ENCODE results near the gene NEUROG1.

Gene NEUROG1, protein sequence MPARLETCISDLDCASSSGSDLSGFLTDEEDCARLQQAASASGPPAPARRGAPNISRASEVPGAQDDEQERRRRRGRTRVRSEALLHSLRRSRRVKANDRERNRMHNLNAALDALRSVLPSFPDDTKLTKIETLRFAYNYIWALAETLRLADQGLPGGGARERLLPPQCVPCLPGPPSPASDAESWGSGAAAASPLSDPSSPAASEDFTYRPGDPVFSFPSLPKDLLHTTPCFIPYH

DNA sequence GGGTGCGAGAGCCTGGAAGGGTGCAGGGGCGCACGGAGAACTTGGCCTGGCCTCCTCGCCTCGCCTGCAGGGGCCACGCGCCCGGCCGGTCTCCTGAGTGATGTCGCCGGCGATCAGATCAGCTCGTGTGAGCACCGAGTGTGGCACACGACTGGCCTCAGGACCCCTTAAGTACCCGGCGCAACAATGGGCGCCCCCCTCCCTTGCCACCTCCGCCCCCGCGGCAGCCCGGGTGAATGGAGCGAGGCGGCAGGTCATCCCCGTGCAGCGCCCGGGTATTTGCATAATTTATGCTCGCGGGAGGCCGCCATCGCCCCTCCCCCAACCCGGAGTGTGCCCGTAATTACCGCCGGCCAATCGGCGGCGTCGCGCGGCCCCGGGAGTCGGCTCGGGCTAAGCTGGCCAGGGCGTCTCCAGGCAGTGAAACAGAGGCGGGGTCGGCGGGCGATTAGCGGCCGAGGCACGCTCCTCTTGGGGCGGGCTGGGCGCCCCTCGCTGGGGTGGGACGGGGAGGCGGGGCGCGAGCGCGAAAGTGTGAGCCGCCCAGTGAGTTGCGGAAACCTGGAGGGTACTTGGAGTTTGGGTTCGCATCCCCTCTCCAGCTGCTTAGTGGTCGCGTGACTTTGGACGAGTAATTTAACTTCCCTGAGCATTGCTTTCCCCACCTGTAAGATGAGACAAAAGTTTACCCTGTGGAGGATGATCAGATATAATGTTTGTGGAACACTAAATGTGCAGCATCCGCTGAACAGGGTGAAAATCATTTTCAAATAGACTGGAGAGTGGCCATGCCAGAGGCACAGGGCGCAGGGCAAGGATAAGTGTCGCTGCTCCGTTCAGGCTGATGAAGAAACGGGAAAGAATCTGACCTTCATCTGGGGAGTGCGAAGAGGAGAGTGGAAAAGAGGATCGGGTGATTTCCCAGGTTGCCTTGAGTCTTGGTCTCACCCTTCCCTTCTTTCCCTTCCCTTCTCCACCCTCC, at the start of gene NEUROG1:
TSS of gene NEUROG1 (minus strand) at position 145 of the 982 bp plus-strand sequence. CDS start 274 bp downstream, outside the sequence.
- no peak within 1 kb of the TSS for H3K4me3 ChIP-seq (ENCODE audit: low read length)
- no peak for DNase-seq (ENCODE audit: low read depth)

DNA sequence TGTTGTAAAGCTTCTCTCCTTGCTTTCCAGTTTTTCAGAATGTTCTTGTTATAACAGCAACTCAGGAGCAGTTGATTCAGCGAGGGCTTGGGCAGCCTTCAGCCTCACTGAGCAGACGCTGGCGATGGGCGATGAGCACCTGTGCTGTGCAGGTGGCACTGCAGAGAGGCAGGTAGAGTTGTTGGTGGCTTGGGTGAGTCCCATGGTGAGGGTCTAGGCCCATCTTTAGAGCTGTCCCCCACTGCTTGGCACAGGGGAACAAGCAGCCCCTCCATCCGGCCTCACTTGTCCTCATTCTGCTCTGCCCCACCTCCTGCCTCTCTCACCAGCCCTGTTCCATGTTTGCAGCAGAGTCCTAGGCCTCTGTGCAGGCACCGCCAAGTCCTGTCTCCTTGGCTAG, 49.2 kb upstream of the NEUROG1 start:
- TF ChIP-seq, protein P1, sequence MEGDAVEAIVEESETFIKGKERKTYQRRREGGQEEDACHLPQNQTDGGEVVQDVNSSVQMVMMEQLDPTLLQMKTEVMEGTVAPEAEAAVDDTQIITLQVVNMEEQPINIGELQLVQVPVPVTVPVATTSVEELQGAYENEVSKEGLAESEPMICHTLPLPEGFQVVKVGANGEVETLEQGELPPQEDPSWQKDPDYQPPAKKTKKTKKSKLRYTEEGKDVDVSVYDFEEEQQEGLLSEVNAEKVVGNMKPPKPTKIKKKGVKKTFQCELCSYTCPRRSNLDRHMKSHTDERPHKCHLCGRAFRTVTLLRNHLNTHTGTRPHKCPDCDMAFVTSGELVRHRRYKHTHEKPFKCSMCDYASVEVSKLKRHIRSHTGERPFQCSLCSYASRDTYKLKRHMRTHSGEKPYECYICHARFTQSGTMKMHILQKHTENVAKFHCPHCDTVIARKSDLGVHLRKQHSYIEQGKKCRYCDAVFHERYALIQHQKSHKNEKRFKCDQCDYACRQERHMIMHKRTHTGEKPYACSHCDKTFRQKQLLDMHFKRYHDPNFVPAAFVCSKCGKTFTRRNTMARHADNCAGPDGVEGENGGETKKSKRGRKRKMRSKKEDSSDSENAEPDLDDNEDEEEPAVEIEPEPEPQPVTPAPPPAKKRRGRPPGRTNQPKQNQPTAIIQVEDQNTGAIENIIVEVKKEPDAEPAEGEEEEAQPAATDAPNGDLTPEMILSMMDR (IDR thresholded peaks at IDR 0.05; ENCODE audit: insufficient read depth, low read depth, low read length, missing control alignments): no peak
- no peak for DNase-seq (ENCODE audit: low read depth)
- H3K4me3 ChIP-seq (ENCODE audit: low read length): no peak overlapping the region

More for the DNA sequence above, at the start of gene NEUROG1:
- TF ChIP-seq, protein P1 (IDR thresholded peaks at IDR 0.05; ENCODE audit: insufficient read depth, low read depth, low read length, missing control alignments): no peak

DNA sequence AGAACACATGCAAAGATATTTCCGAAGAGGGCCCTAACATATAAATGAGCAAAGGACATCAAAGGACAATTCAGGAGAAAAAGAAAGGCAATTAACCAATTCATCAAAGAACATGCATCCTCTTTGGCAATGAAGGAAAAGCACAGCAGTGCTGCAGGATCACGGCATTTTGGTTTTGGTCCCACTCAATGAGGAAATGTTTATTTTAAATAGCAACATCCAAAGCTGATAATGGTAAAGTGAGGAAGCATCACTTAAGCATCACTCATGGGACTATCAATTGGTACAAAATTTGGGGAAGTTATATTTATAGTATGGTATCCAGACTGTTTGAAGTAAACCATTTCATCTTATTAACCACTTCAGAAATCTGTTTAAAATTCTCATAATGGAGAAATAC, 48.5 kb upstream of the NEUROG1 start:
- TF ChIP-seq, protein P1 (IDR thresholded peaks at IDR 0.05; ENCODE audit: insufficient read depth, low read depth, low read length, missing control alignments): no peak
- H3K4me3 ChIP-seq (ENCODE audit: low read length): no peak overlapping the region
- DNase-seq (ENCODE audit: low read depth): no peak

DNA sequence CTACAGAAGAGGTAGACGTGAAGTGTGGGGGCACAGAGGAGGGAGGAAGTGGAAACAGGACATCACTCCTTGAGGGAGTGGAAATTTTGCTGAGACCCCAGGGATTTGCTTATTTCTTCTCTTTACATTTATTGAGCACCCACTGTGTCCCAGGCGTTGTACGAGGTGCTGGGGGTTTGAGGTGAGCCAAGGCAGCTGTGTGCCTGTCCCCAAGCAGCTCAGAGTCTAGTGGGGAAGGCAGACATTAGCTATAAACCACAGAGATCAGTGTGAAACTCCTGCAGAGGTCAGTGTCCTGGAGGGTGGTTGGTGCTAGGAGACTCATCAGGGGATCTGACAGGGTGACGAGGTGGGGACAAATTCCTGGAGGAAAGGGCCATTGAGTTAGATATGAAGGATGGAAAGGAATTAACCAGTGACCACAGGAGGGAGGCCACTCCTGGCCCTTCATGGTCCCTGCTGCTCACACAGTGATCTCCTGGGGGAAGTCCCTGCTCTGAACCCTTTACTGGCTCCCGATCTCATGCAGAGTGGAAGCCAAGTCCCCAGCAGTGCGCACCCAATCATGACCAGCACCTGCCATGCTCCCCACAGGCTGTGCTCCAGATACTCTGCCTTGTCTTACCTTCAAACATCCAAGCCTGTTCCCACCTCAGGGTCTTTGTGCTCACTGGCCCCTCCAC, 46.5 kb upstream of the NEUROG1 start:
- DNase-seq (ENCODE audit: low read depth): no peak
- H3K4me3 ChIP-seq (ENCODE audit: low read length): no peak overlapping the region
- TF ChIP-seq, protein P1 (IDR thresholded peaks at IDR 0.05; ENCODE audit: insufficient read depth, low read depth, low read length, missing control alignments): no peak

DNA sequence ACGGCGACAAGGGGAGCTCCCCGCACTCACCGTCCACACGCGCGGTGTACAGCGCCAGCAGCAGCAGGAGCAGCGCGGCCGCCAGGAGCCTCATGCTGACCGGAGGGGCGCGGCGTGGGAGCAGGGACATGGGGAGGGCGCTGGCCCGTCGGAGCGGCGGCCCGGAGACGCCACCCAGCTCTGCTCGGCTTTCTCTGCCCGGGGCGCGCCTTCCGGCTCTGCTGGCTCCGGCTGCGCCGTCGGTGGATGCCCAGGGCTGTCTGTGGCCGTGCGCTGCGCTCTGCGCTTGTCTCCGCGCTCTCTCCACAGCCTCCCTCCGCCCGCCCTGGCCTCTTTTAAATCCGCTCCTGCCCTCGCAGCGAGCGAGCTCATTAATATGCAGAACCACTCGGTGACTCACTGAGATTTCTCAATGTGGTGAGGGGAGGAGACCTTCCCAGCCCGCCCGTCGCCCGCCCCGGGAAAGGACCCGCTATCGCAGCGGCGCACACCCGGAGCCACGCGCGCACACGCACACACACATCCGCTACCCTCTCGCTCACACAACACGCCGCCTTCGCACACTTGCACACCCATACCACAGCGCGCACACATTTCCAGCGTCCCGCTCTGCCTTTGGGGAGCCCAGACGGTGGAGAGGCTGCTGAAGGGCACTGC, 43.0 kb upstream of the NEUROG1 start, which contains the start of gene CXCL14:
TSS of gene CXCL14 (minus strand) at position 307 of the 657 bp plus-strand sequence. CDS start at position 94, 213 bp downstream.
- H3K4me3 ChIP-seq (ENCODE audit: low read length): peak within 1 kb of the TSS; percentile 36
- TF ChIP-seq, protein P1 (IDR thresholded peaks at IDR 0.05; ENCODE audit: insufficient read depth, low read depth, low read length, missing control alignments): no peak
- DNase-seq (ENCODE audit: low read depth): peak; percentile 92

DNA sequence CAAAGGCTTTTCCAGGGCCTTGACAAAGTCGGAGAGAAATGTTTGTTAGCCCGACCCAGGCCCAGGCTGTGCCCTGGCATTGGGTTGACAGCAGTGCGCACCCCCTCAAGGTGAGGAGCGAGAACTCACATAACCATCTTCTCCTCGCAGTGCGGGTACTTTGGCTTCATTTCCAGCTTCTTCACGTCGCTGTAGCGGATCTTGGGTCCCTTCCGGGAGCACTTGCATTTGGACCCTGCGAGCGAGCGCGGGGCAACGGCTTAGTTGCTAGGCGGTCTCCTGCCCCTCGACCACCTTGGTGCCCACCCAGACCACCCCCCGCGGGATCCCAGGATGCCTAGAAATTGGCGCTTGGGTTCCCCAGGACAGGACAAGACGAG, 42.5 kb upstream of the NEUROG1 start:
- peak overlapping the region; percentile 36 for H3K4me3 ChIP-seq (ENCODE audit: low read length)
- TF ChIP-seq, protein P1 (IDR thresholded peaks at IDR 0.05; ENCODE audit: insufficient read depth, low read depth, low read length, missing control alignments): no peak

More for the DNA sequence above, 42.5 kb upstream of the NEUROG1 start:
- DNase-seq (ENCODE audit: low read depth): no peak

All from epithelial cell of esophagus (primary cell).